Measurements from ENCODE around the gene HSD17B11.
"Not testable (repeated sequence)": the region's sequence is repeated elsewhere in the genome, so short reads cannot be mapped to it uniquely, and the experiment has no call there.

The HSD17B11 gene

DNA sequence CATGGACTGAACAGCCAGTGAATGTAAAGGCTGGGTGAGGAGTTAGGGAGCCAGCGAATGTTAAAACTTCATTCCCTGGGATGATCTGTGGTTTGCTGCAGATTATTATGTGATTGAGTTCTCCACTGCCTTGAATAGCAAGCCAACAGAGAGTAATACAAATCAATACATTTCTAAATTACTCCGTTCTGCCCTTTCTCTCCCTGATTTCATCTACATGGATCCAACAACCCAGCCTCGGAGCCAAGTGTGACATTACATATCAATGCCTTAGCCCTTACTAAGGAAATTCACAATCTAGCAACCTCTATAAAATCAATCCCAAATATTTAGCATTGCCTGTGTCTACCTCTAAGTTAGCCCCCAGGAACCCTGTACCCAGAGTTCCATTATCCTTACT, 79.3 kb downstream of the HSD17B11 start:
- Histone ChIP-seq H3K4me1 (ENCODE audit: control insufficient read depth, insufficient read depth, low read length) (no peaks in the 10 kb centered on the region), H3K9me3 (ENCODE audit: control insufficient read depth, insufficient read depth, low read length) (no peaks in the 10 kb centered on the region), H3K4me3 (ENCODE audit: low read length) (no peak overlapping the region), H3K36me3 (ENCODE audit: control insufficient read depth, insufficient read depth, low read length) (no peaks in the 10 kb centered on the region), H3K27ac (ENCODE audit: low read length) (no peak overlapping the region), H3K27me3 (ENCODE audit: control insufficient read depth, insufficient read depth, low read length) (no peaks in the 10 kb centered on the region)
- no peak for DNase-seq (ENCODE audit: low read depth, low spot score)
- WGBS (ENCODE audit: insufficient coverage, insufficient read length) = no CpG with 5 or more reads among the region's 3 CpGs

- H3K27me3 ChIP-seq (ENCODE audit: control insufficient read depth, insufficient read depth, low read length) = no peaks in the 10 kb centered on the region
- H3K36me3 ChIP-seq (ENCODE audit: control insufficient read depth, insufficient read depth, low read length) = no peaks in the 10 kb centered on the region
- no peak for DNase-seq (ENCODE audit: low read depth, low spot score)
- no CpG with 5 or more reads among the region's 4 CpGs for WGBS (ENCODE audit: insufficient coverage, insufficient read length)
- no peaks in the 10 kb centered on the region for H3K4me1 ChIP-seq (ENCODE audit: control insufficient read depth, insufficient read depth, low read length)
- H3K4me3 ChIP-seq (ENCODE audit: low read length) = no peak overlapping the region
- no peaks in the 10 kb centered on the region for H3K9me3 ChIP-seq (ENCODE audit: control insufficient read depth, insufficient read depth, low read length)
- no peak overlapping the region for H3K27ac ChIP-seq (ENCODE audit: low read length)
Observed at GRCh38 chr4:87310691-87311335, 80.2 kb downstream of the HSD17B11 start.

DNA sequence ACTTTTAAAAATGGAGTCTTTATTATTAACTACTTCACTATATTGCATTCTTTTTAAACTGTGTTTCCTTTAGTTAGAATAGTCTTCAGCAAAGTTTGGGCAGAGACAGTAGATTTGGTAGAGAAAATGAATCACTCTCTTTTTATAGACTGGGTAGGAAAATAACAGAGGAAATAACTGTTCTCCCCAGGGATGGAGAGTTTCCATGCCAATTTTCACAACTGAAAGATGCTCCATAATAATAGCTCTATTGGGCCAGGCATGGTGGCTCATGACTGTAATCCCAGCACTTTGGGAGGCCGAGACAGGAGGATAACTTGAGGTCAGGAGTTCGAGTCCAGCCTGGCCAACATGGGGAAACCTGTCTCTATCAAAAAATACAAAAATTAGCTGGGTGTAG, 81.4 kb downstream of the HSD17B11 start:
- Histone ChIP-seq H3K4me1 (ENCODE audit: control insufficient read depth, insufficient read depth, low read length) (no peaks in the 10 kb centered on the region), H3K9me3 (ENCODE audit: control insufficient read depth, insufficient read depth, low read length) (no peaks in the 10 kb centered on the region), H3K36me3 (ENCODE audit: control insufficient read depth, insufficient read depth, low read length) (no peaks in the 10 kb centered on the region), H3K27me3 (ENCODE audit: control insufficient read depth, insufficient read depth, low read length) (no peaks in the 10 kb centered on the region), H3K27ac (ENCODE audit: low read length) (no peak overlapping the region), H3K4me3 (ENCODE audit: low read length) (no peak overlapping the region)
- no peak for DNase-seq (ENCODE audit: low read depth, low spot score)
- WGBS (ENCODE audit: insufficient coverage, insufficient read length) = no CpG with 5 or more reads among the region's 2 CpGs

GRCh38 chr4:87306056-87306455, 84.9 kb downstream of the HSD17B11 start:
- no peaks in the 10 kb centered on the region for H3K4me1 ChIP-seq (ENCODE audit: control insufficient read depth, insufficient read depth, low read length)
- no peak for DNase-seq (ENCODE audit: low read depth, low spot score)
- WGBS (ENCODE audit: insufficient coverage, insufficient read length) = no CpG with 5 or more reads among the region's 1 CpG
- no peaks in the 10 kb centered on the region for H3K27me3 ChIP-seq (ENCODE audit: control insufficient read depth, insufficient read depth, low read length)
- no peak overlapping the region for H3K27ac ChIP-seq (ENCODE audit: low read length)
- H3K36me3 ChIP-seq (ENCODE audit: control insufficient read depth, insufficient read depth, low read length) = no peaks in the 10 kb centered on the region
- no peak overlapping the region for H3K4me3 ChIP-seq (ENCODE audit: low read length)
- no peaks in the 10 kb centered on the region for H3K9me3 ChIP-seq (ENCODE audit: control insufficient read depth, insufficient read depth, low read length)

GRCh38 chr4:87305562-87305961, 85.4 kb downstream of the HSD17B11 start:
- Histone ChIP-seq H3K27ac (ENCODE audit: low read length) (no peak overlapping the region), H3K27me3 (ENCODE audit: control insufficient read depth, insufficient read depth, low read length) (no peaks in the 10 kb centered on the region), H3K4me3 (ENCODE audit: low read length) (no peak overlapping the region), H3K9me3 (ENCODE audit: control insufficient read depth, insufficient read depth, low read length) (no peaks in the 10 kb centered on the region), H3K36me3 (ENCODE audit: control insufficient read depth, insufficient read depth, low read length) (no peaks in the 10 kb centered on the region), H3K4me1 (ENCODE audit: control insufficient read depth, insufficient read depth, low read length) (no peaks in the 10 kb centered on the region)
- DNase-seq (ENCODE audit: low read depth, low spot score) = no peak
- no CpG with 5 or more reads among the region's 7 CpGs for WGBS (ENCODE audit: insufficient coverage, insufficient read length)

DNA sequence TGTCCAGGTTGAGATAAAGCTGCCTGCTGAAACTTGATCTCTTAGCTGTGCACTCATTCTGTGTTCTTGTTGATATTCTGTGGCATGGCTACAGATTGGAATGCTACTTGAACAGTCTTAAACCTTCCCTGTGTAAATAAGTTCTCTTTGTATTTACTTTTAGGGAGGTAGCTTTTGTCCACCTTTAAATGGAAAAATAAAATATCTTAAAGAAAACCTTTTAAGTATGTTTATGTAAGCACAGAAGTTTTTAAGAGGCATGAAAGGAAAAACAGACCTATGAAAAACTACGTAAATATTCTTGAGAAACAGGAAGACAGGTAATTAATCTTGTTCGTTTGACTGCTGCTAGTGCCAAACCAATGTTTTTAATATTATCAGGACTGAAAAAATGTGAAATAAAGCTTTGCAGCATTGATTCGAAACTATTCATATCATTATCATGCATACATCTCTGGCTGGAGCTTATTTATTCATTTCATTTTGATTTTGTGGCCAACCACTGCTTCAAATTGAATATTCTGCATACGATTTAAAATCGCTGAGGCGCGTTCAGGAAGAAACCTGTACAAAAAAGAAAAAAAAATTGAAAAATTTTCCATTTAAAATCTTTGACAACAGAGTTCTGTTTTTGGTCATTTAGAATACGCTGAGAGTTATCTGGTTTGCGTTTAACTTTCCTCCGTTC, 86.1 kb downstream of the HSD17B11 start:
- no peak for DNase-seq (ENCODE audit: low read depth, low spot score)
- Histone ChIP-seq H3K27me3 (ENCODE audit: control insufficient read depth, insufficient read depth, low read length) (no peaks in the 10 kb centered on the region), H3K4me1 (ENCODE audit: control insufficient read depth, insufficient read depth, low read length) (no peaks in the 10 kb centered on the region), H3K4me3 (ENCODE audit: low read length) (no peak overlapping the region), H3K9me3 (ENCODE audit: control insufficient read depth, insufficient read depth, low read length) (no peaks in the 10 kb centered on the region), H3K36me3 (ENCODE audit: control insufficient read depth, insufficient read depth, low read length) (no peaks in the 10 kb centered on the region), H3K27ac (ENCODE audit: low read length) (no peak overlapping the region)
- WGBS (ENCODE audit: insufficient coverage, insufficient read length) = no CpG with 5 or more reads among the region's 10 CpGs

- H3K4me3 ChIP-seq (ENCODE audit: low read length) = no peak overlapping the region
- DNase-seq (ENCODE audit: low read depth, low spot score) = no peak
- no peaks in the 10 kb centered on the region for H3K36me3 ChIP-seq (ENCODE audit: control insufficient read depth, insufficient read depth, low read length)
- no CpG with 5 or more reads among the region's 4 CpGs for WGBS (ENCODE audit: insufficient coverage, insufficient read length)
- H3K9me3 ChIP-seq (ENCODE audit: control insufficient read depth, insufficient read depth, low read length) = no peaks in the 10 kb centered on the region
- no peaks in the 10 kb centered on the region for H3K4me1 ChIP-seq (ENCODE audit: control insufficient read depth, insufficient read depth, low read length)
- no peaks in the 10 kb centered on the region for H3K27me3 ChIP-seq (ENCODE audit: control insufficient read depth, insufficient read depth, low read length)
- no peak overlapping the region for H3K27ac ChIP-seq (ENCODE audit: low read length)
Observed at GRCh38 chr4:87299898-87300297, 91.1 kb downstream of the HSD17B11 start.

GRCh38 chr4:87298362-87298761, 92.6 kb downstream of the HSD17B11 start:
- no peaks in the 10 kb centered on the region for H3K9me3 ChIP-seq (ENCODE audit: control insufficient read depth, insufficient read depth, low read length)
- no CpG with 5 or more reads among the region's 2 CpGs for WGBS (ENCODE audit: insufficient coverage, insufficient read length)
- no peaks in the 10 kb centered on the region for H3K4me1 ChIP-seq (ENCODE audit: control insufficient read depth, insufficient read depth, low read length)
- no peaks in the 10 kb centered on the region for H3K36me3 ChIP-seq (ENCODE audit: control insufficient read depth, insufficient read depth, low read length)
- no peak overlapping the region for H3K27ac ChIP-seq (ENCODE audit: low read length)
- no peak overlapping the region for H3K4me3 ChIP-seq (ENCODE audit: low read length)
- DNase-seq (ENCODE audit: low read depth, low spot score) = no peak
- H3K27me3 ChIP-seq (ENCODE audit: control insufficient read depth, insufficient read depth, low read length) = no peaks in the 10 kb centered on the region

GRCh38 chr4:87294911-87295310, 96.1 kb downstream of the HSD17B11 start:
- not testable (repeated sequence) for H3K27me3 ChIP-seq (ENCODE audit: control insufficient read depth, insufficient read depth, low read length); H3K4me3 ChIP-seq (ENCODE audit: low read length); H3K27ac ChIP-seq (ENCODE audit: low read length); DNase-seq (ENCODE audit: low read depth, low spot score); H3K36me3 ChIP-seq (ENCODE audit: control insufficient read depth, insufficient read depth, low read length); H3K9me3 ChIP-seq (ENCODE audit: control insufficient read depth, insufficient read depth, low read length); H3K4me1 ChIP-seq (ENCODE audit: control insufficient read depth, insufficient read depth, low read length)
- whole genome bisulfite sequencing (ENCODE audit: insufficient coverage, insufficient read length) = no CpG with 5 or more reads among the region's 11 CpGs

- not testable (repeated sequence) for H3K9me3 ChIP-seq (ENCODE audit: control insufficient read depth, insufficient read depth, low read length); H3K27me3 ChIP-seq (ENCODE audit: control insufficient read depth, insufficient read depth, low read length); H3K36me3 ChIP-seq (ENCODE audit: control insufficient read depth, insufficient read depth, low read length); H3K4me3 ChIP-seq (ENCODE audit: low read length); H3K4me1 ChIP-seq (ENCODE audit: control insufficient read depth, insufficient read depth, low read length); DNase-seq (ENCODE audit: low read depth, low spot score); H3K27ac ChIP-seq (ENCODE audit: low read length)
- WGBS (ENCODE audit: insufficient coverage, insufficient read length) = no CpG with 5 or more reads among the region's 7 CpGs
Observed at GRCh38 chr4:87293889-87294288, 97.1 kb downstream of the HSD17B11 start.

DNA sequence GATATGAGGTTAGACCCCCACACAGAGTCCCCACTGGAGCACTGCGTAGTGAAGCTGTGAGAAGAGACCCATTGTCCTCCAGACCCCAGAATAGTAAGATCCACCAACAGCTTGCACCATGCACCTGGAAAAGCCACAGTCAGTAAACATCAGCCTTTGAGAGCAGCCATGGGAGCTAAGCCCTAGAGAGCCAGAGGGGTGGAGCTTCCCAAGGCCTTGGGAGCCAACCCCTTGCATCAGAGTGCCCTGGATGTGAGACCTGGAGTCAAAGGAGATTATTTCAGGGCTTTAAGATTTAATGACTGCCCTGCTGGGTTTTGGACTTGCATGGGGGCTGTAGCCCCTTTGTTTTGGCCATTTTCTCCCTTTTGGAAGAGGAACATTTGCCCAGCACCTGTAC, 104.0 kb downstream of the HSD17B11 start:
- no peak overlapping the region for H3K27ac ChIP-seq (ENCODE audit: low read length)
- DNase-seq (ENCODE audit: low read depth, low spot score) = no peak
- H3K36me3 ChIP-seq (ENCODE audit: control insufficient read depth, insufficient read depth, low read length) = no peaks in the 10 kb centered on the region
- no peaks in the 10 kb centered on the region for H3K27me3 ChIP-seq (ENCODE audit: control insufficient read depth, insufficient read depth, low read length)
- no peaks in the 10 kb centered on the region for H3K4me1 ChIP-seq (ENCODE audit: control insufficient read depth, insufficient read depth, low read length)
- H3K9me3 ChIP-seq (ENCODE audit: control insufficient read depth, insufficient read depth, low read length) = peaks cover 2% of the 10 kb centered on the region
- H3K4me3 ChIP-seq (ENCODE audit: low read length) = no peak overlapping the region
- WGBS (ENCODE audit: insufficient coverage, insufficient read length) = no CpG with 5 or more reads among the region's 1 CpG

All from iPS DF 6.9 (cell line).